Neural progenitor cell (in vitro differentiated cells): ENCODE data around the gene SURF6. TPM values are rescaled to one million over a fixed set of nuclear protein-coding genes. Genes with fewer than 3 reads are reported as not detected.

Source experiments
- DNase-seq: peaks from one replicate; pipeline ENCODE4 v3.0.0-alpha.2; 2016; ENCODE audit warnings: low spot score
- H2AFZ ChIP-seq: fragments of 200-600 bp; sonication (generic); replicated peaks from 2 replicates; pipeline ENCODE4 v1.6.1; 2016; ENCODE audit warnings: antibody characterized with exemption
- H3F3A ChIP-seq: fragments of 200-600 bp; sonication (generic); 2 replicates; pipeline ENCODE4 v1.6.1; 2016; ENCODE audit warnings: antibody characterized with exemption, low read depth
- H3K27ac ChIP-seq: fragments of 200-600 bp; sonication (generic); 2 replicates; pipeline ENCODE4 v1.5.1; 2016; ENCODE audit warnings: mild to moderate bottlenecking
- H3K27me3 ChIP-seq: fragments of 200-600 bp; sonication (generic); 2 replicates; pipeline ENCODE4 v1.6.1; 2016; ENCODE audit warnings: mild to moderate bottlenecking, moderate library complexity
- H3K36me3 ChIP-seq: fragments of 200-600 bp; sonication (generic); 2 replicates; pipeline ENCODE4 v1.5.1; 2016
- H3K4me1 ChIP-seq: fragments of 200-600 bp; sonication (generic); 2 replicates; pipeline ENCODE4 v1.6.1; 2016; ENCODE audit warnings: mixed run types
- H3K4me2 ChIP-seq: fragments of 200-600 bp; sonication (generic); 2 replicates; pipeline ENCODE4 v1.6.1; 2016
- H3K4me3 ChIP-seq: fragments of 200-600 bp; sonication (generic); 2 replicates; pipeline ENCODE4 v1.5.1; 2016
- H3K79me2 ChIP-seq: fragments of 200-600 bp; sonication (generic); 2 replicates; pipeline ENCODE4 v1.6.1; 2016; ENCODE audit warnings: low read depth
- H3K9ac ChIP-seq: fragments of 200-600 bp; sonication (generic); 2 replicates; pipeline ENCODE4 v1.6.1; 2016
- H3K9me3 ChIP-seq: fragments of 200-600 bp; sonication (generic); 2 replicates; pipeline ENCODE4 v1.5.1; 2016; ENCODE audit warnings: low read depth
- H4K20me1 ChIP-seq: fragments of 200-600 bp; sonication (generic); 2 replicates; pipeline ENCODE4 v1.6.1; 2016; ENCODE audit warnings: low read depth
- H3K27ac Mint-ChIP-seq: 3 replicates; pipeline ENCODE4 v1.8.0; 2021; ENCODE audit warnings: mixed read lengths
- H3K27me3 Mint-ChIP-seq: 2 replicates; pipeline ENCODE4 v1.8.0; 2022; ENCODE audit warnings: low read depth, mild to moderate bottlenecking, inconsistent platforms, moderate library complexity, mixed read lengths; ENCODE audit not compliant: insufficient read depth
- H3K36me3 Mint-ChIP-seq: 3 replicates; pipeline ENCODE4 v1.8.0; 2021; ENCODE audit warnings: mixed read lengths
- H3K4me1 Mint-ChIP-seq: 3 replicates; pipeline ENCODE4 v1.8.0; 2021; ENCODE audit warnings: mixed read lengths
- H3K4me3 Mint-ChIP-seq: 3 replicates; pipeline ENCODE4 v1.8.0; 2021; ENCODE audit warnings: mild to moderate bottlenecking, moderate library complexity, mixed read lengths
- H3K9me3 Mint-ChIP-seq: 3 replicates; pipeline ENCODE4 v1.8.0; 2020; ENCODE audit warnings: mixed read lengths
- CTCF ChIP-seq: fragments of 200-600 bp; sonication (generic); IDR thresholded peaks from 2 replicates; pipeline ENCODE4 v1.5.1; 2017; ENCODE audit warnings: antibody characterized with exemption, mild to moderate bottlenecking
- EZH2 ChIP-seq: fragments of 200-600 bp; sonication (generic); IDR thresholded peaks from 2 replicates; pipeline ENCODE4 v1.6.1; 2017; ENCODE audit warnings: antibody characterized with exemption, mild to moderate bottlenecking, moderate library complexity
- EZH2phosphoT487 ChIP-seq: fragments of 200-600 bp; sonication (generic); IDR thresholded peaks from 2 replicates; pipeline ENCODE4 v1.6.1; 2017; ENCODE audit warnings: antibody characterized with exemption
- total RNA-seq: library from RNA; depleted of rRNA; stranded (reverse); fragments of >200 nt; gene quantifications from 2 replicates; pipeline ENCODE4 v1.2.3, GENCODE V29; 2015; ENCODE audit warnings: low replicate concordance

SURF6 gene
- total RNA-seq, 1 donor from 2014 or later, result 13.2 TPM

GRCh38 chr9:133349965-133350616, 14.1 kb upstream of the SURF6 start:
- H4K20me1 ChIP-seq, result peaks cover 65% of the 10 kb centered on the region
- peaks cover 57% of the 10 kb centered on the region for H3K79me2 ChIP-seq
- H3K36me3 ChIP-seq, result peaks cover 23% of the 10 kb centered on the region
- H3F3A ChIP-seq, result peaks cover 67% of the 10 kb centered on the region
- no peak overlapping the region for H2AFZ ChIP-seq
- H3K4me1 Mint-ChIP-seq, result peaks cover 29% of the 10 kb centered on the region
- peaks cover 15% of the 10 kb centered on the region for H3K4me1 ChIP-seq
- no peak overlapping the region for H3K27ac Mint-ChIP-seq
- peak overlapping the region; percentile 10 for H3K27ac ChIP-seq
- no peak for DNase-seq
- peak overlapping the region; percentile 77 for H3K4me3 ChIP-seq
- H3K27me3 ChIP-seq, result no peaks in the 10 kb centered on the region
- peak overlapping the region; percentile 99 for H3K9ac ChIP-seq
- peaks cover 36% of the 10 kb centered on the region for H3K36me3 Mint-ChIP-seq
- H3K4me3 Mint-ChIP-seq, result peak overlapping the region; percentile 98
- no peaks in the 10 kb centered on the region for H3K9me3 Mint-ChIP-seq
- H3K27me3 Mint-ChIP-seq, result peaks cover 16% of the 10 kb centered on the region
- no peak for TF ChIP-seq EZH2
- no peak for TF ChIP-seq EZH2phosphoT487
- TF ChIP-seq CTCF, result no peak
- H3K4me2 ChIP-seq, result peak overlapping the region; percentile 100
- H3K9me3 ChIP-seq, result no peaks in the 10 kb centered on the region

GRCh38 chr9:133348718-133349573, 13.0 kb upstream of the SURF6 start:
- Histone ChIP-seq H3K79me2 (peaks cover 54% of the 10 kb centered on the region), H4K20me1 (peaks cover 64% of the 10 kb centered on the region), H3K4me3 (peak overlapping the region; percentile 77), H3F3A (peaks cover 59% of the 10 kb centered on the region), H3K4me1 (peaks cover 15% of the 10 kb centered on the region), H3K4me2 (peak overlapping the region; percentile 100), H2AFZ (no peak overlapping the region), H3K27ac (peak overlapping the region; percentile 97), H3K36me3 (peaks cover 23% of the 10 kb centered on the region), H3K9ac (peak overlapping the region; percentile 99), H3K9me3 (no peaks in the 10 kb centered on the region), H3K27me3 (no peaks in the 10 kb centered on the region)
- peak overlapping the region; percentile 98 for H3K4me3 Mint-ChIP-seq
- DNase-seq, result no peak
- no peak for TF ChIP-seq EZH2phosphoT487
- TF ChIP-seq CTCF, result no peak
- no peak for TF ChIP-seq EZH2
- H3K27me3 Mint-ChIP-seq, result peaks cover 18% of the 10 kb centered on the region
- peaks cover 25% of the 10 kb centered on the region for H3K4me1 Mint-ChIP-seq
- H3K27ac Mint-ChIP-seq, result peak overlapping the region; percentile 99
- H3K9me3 Mint-ChIP-seq, result no peaks in the 10 kb centered on the region
- H3K36me3 Mint-ChIP-seq, result peaks cover 36% of the 10 kb centered on the region

DNA sequence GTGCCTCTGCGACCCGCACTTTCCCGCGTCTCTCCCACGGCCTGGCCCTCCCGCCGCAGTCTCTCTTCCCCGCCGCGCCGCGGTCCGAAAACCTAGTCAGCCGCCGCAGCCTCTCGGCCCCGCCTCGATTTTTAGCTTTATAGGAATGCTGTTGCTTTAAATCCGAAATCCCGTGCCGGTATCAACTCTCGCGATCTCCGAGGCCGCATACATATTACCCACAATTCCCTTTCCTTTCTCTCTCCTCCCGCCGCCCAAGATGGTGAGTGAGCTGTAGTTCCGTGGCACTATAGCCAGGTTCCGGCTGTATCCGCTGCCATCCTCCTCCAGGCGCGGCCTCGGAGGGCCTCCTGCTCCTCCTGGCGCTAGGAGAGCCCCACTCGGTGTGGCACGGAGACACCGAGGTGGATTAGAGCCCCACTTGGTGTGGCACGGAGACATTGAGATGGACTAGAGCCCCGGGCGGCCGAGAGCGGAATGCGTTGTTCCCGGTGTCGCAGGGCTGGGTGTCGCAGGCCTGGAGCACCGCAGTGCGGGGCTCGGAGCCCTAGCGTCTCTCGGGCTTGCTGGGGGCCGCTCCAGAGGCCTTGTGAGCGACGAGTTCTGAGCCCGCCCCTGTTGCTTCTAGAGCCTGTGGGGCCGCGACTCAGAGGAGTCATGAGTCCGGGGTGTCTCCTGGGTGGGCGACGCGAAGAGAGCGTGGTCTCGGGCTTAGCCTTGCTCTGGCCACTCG, 12.2 kb upstream of the SURF6 start, which contains the start of the genes MED22 and RPL7A:
Gene MED22 (minus strand): TSS at position 147 of the 733 bp plus-strand sequence. CDS start 1,469 bp downstream, outside the sequence.
Gene RPL7A (plus strand): TSS at position 234 of the 733 bp plus-strand sequence. CDS start 26 bp downstream, at position 260.
- peak within 1 kb of the TSS; percentile 99 for H3K27ac Mint-ChIP-seq
- peak within 1 kb of the TSS; percentile 57 for H2AFZ ChIP-seq
- H4K20me1 ChIP-seq, result peaks cover 64% of the 10 kb centered on the region
- peak; percentile 97 for DNase-seq
- H3K4me1 Mint-ChIP-seq, result peaks cover 25% of the 10 kb centered on the region
- no peaks in the 10 kb centered on the region for H3K27me3 ChIP-seq
- H3K36me3 Mint-ChIP-seq, result peaks cover 33% of the 10 kb centered on the region
- H3K4me2 ChIP-seq, result peak within 1 kb of the TSS; percentile 100
- peak within 1 kb of the TSS; percentile 97 for H3K27ac ChIP-seq
- H3K36me3 ChIP-seq, result peaks cover 23% of the 10 kb centered on the region
- H3K4me3 ChIP-seq, result peak within 1 kb of the TSS; percentile 77
- H3K9me3 Mint-ChIP-seq, result no peaks in the 10 kb centered on the region
- H3K9me3 ChIP-seq, result no peaks in the 10 kb centered on the region
- peaks cover 52% of the 10 kb centered on the region for H3F3A ChIP-seq
- H3K4me1 ChIP-seq, result peaks cover 15% of the 10 kb centered on the region
- peaks cover 18% of the 10 kb centered on the region for H3K27me3 Mint-ChIP-seq
- peak within 1 kb of the TSS; percentile 98 for H3K4me3 Mint-ChIP-seq
- peak within 1 kb of the TSS; percentile 99 for H3K9ac ChIP-seq
- TF ChIP-seq CTCF (no peak), EZH2 (no peak), EZH2phosphoT487 (no peak)
- peaks cover 54% of the 10 kb centered on the region for H3K79me2 ChIP-seq
